ENCODE data around the gene SMG6.

SMG6 gene

DNA sequence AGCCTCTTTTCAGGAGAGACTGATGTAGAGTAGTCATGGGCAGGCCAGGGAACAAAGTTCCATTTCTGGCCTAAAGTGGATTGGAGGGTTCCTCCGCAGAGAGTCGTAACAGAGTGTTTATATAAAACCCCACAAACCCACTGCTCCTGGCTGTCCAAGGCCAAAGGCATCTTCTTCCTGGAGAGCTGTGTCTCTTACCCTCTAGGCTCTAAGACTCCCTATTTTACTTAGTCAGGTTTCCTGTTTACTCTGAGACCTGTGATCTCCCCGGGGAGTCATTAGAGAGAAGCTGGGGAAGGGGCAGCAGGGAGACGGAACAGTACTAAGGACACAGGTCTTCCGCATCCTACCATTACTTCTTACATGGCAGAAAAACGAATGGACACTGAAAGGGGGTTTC lies 179.2 kb downstream of the SMG6 start:
- TF ChIP-seq RAD21 (IDR thresholded peaks at IDR 0.05; ENCODE audit: low read depth) (no peak), FOXM1 (IDR thresholded peaks at IDR 0.05; ENCODE audit: borderline replicate concordance, low read depth) (no peak), CEBPB (IDR thresholded peaks at IDR 0.05) (no peak), CREB1 (IDR thresholded peaks at IDR 0.05; ENCODE audit: low read depth) (no peak), NFIC (IDR thresholded peaks at IDR 0.05) (no peak), EGR1 (IDR thresholded peaks at IDR 0.05) (no peak), EP300 (IDR thresholded peaks at IDR 0.05; ENCODE audit: borderline replicate concordance) (no peak), TCF12 (IDR thresholded peaks at IDR 0.05; ENCODE audit: low read depth) (no peak)

DNA sequence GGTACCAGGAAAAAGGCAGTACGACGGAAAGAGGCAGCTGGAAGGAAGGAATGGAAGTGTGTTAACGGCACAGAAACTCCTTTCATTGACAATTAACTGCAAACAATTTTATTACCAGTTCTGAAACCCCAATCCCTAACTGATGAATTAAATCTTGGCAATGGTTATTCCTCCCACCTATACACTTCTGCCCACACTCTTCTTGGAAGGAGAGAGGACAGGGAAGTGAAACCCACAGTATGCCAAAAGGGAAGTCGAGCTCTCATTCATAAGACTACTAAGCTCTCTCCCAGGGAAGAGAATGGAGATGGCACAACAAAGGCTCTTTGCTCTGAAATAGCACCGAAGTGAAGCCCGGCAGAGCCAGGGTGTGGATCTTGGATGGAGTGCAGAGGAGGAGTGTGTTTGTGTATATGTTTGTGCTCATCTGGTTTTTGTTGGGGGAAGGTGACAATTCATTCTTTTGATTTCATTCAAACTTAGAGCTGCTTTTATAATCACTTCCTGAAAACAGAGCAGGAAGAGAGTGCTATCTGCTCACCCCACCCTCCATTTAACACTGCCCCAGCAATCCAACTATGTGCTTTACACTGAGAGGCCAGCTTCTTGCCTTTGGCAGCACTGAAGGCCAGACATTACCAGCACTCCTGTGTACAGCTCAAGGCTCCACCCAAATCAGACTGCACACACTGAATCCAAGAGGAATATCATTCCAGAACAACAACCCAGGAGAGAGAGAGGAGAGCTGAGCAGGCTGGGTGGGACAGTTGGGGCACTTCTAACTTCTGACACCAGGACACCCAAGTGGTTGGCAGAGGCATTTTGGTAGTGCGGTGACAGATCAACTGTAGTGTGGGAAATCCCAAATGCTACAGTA lies 180.0 kb downstream of the SMG6 start:
- no peak for TF ChIP-seq TEAD4 (IDR thresholded peaks at IDR 0.05)
- TF ChIP-seq CEBPB (IDR thresholded peaks at IDR 0.05) = no peak
- TF ChIP-seq TCF12 (IDR thresholded peaks at IDR 0.05; ENCODE audit: low read depth) = no peak
- no peak for TF ChIP-seq USF1 (IDR thresholded peaks at IDR 0.05)
- TF ChIP-seq MAX (IDR thresholded peaks at IDR 0.05) = no peak
- no peak for TF ChIP-seq ZBTB7A (IDR thresholded peaks at IDR 0.05; ENCODE audit: low read depth)
- no peak for TF ChIP-seq RAD21 (IDR thresholded peaks at IDR 0.05; ENCODE audit: low read depth)
- no peak for TF ChIP-seq NFIC (IDR thresholded peaks at IDR 0.05)
- no peak for TF ChIP-seq REST (IDR thresholded peaks at IDR 0.05; ENCODE audit: low read depth)
- no peak for TF ChIP-seq EP300 (IDR thresholded peaks at IDR 0.05; ENCODE audit: borderline replicate concordance)
- no peak for TF ChIP-seq CREB1 (IDR thresholded peaks at IDR 0.05; ENCODE audit: low read depth)
- TF ChIP-seq YY1 (IDR thresholded peaks at IDR 0.05; ENCODE audit: low read depth) = no peak
- no peak for TF ChIP-seq TAF1 (IDR thresholded peaks at IDR 0.05; ENCODE audit: low read depth)
- TF ChIP-seq FOXM1 (IDR thresholded peaks at IDR 0.05; ENCODE audit: borderline replicate concordance, low read depth) = no peak
- no peak for TF ChIP-seq EGR1 (IDR thresholded peaks at IDR 0.05)

GRCh38 chr17:2122641-2123302 lies 180.8 kb downstream of the SMG6 start:
- no peak for TF ChIP-seq TCF12 (IDR thresholded peaks at IDR 0.05; ENCODE audit: low read depth)
- no peak for TF ChIP-seq MAX (IDR thresholded peaks at IDR 0.05)
- peak; percentile 37; the same call in 1 of the 2 replicates for TF ChIP-seq NFIC (IDR thresholded peaks at IDR 0.05)
- 0 out of 2 replicates have a peak, but pooled peaks have one; percentile 2 for TF ChIP-seq CEBPB (IDR thresholded peaks at IDR 0.05)

DNA sequence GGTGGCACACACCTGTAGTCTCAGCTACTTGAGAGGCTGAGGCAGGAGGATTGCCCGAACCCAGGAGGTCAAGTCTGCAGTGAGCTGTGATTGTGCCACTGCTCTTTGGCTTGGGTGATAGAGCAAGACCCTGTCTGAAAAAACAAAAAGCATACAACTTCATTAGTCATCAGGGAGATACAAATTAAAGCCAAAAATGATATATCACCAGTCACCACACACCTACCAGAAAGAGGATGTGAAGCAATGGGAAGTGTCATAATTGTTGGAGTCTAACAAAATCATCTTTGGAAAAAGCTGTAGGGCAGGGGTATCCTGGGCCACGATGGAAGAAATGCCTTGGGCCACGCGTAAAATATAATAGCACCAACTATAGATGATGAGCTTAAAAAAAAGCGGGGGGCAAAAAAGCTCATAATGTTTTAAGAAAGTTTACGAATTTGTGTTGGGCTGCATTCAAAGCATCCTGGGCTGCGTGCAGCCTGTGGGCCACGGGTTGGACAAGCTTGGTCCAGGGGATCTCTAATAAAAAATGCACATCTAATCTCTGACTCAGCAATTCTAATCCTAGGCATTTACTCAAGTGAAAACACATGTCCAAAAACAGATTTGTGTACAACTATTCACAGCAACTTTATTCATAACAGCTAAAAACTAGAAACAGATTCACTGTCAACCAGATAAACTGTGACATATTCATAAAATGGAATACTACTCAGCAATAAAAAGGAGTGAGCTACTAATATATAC lies 182.8 kb downstream of the SMG6 start:
- no peak for TF ChIP-seq TAF1 (IDR thresholded peaks at IDR 0.05; ENCODE audit: low read depth)
- no peak for TF ChIP-seq YY1 (IDR thresholded peaks at IDR 0.05; ENCODE audit: low read depth)
- TF ChIP-seq CEBPB (IDR thresholded peaks at IDR 0.05) = no peak
- no peak for TF ChIP-seq NFIC (IDR thresholded peaks at IDR 0.05)
- TF ChIP-seq ZBTB7A (IDR thresholded peaks at IDR 0.05; ENCODE audit: low read depth) = no peak
- no peak for TF ChIP-seq CREB1 (IDR thresholded peaks at IDR 0.05; ENCODE audit: low read depth)
- TF ChIP-seq REST (IDR thresholded peaks at IDR 0.05; ENCODE audit: low read depth) = no peak
- no peak for TF ChIP-seq EGR1 (IDR thresholded peaks at IDR 0.05)
- TF ChIP-seq TEAD4 (IDR thresholded peaks at IDR 0.05) = no peak
- no peak for TF ChIP-seq EP300 (IDR thresholded peaks at IDR 0.05; ENCODE audit: borderline replicate concordance)
- no peak for TF ChIP-seq USF1 (IDR thresholded peaks at IDR 0.05)
- TF ChIP-seq TCF12 (IDR thresholded peaks at IDR 0.05; ENCODE audit: low read depth) = no peak
- no peak for TF ChIP-seq FOXM1 (IDR thresholded peaks at IDR 0.05; ENCODE audit: borderline replicate concordance, low read depth)
- TF ChIP-seq MAX (IDR thresholded peaks at IDR 0.05) = no peak
- no peak for TF ChIP-seq RAD21 (IDR thresholded peaks at IDR 0.05; ENCODE audit: low read depth)

All from Ishikawa (cell line).